Endodermal cell (in vitro differentiated cells): ENCODE results near the gene MNX1. TPM values are rescaled to one million over a fixed set of nuclear protein-coding genes. Genes with fewer than 3 reads are reported as not detected.

ENCODE experiments used
- DNase-seq: peaks from one replicate; pipeline ENCODE4 v3.0.0-alpha.2; 2017
- H3K27ac ChIP-seq: 2 replicates; pipeline ENCODE4 v1.5.1; 2013; ENCODE audit warnings: mild to moderate bottlenecking, low read depth, low read length, moderate library complexity
- H3K27me3 ChIP-seq: 2 replicates; pipeline ENCODE4 v1.6.1; 2013; ENCODE audit warnings: mild to moderate bottlenecking, low read length, moderate library complexity; ENCODE audit not compliant: insufficient read depth, control insufficient read depth, poor library complexity, severe bottlenecking
- H3K36me3 ChIP-seq: 2 replicates; pipeline ENCODE4 v1.7.0; 2013; ENCODE audit warnings: mild to moderate bottlenecking, low read length, moderate library complexity; ENCODE audit not compliant: control insufficient read depth, insufficient read depth
- H3K4me1 ChIP-seq: one replicate; pipeline ENCODE4 v1.7.0; 2013; ENCODE audit warnings: low read length; ENCODE audit not compliant: control insufficient read depth, insufficient read depth
- H3K4me3 ChIP-seq: 2 replicates; pipeline ENCODE4 v1.5.1; 2013; ENCODE audit warnings: mild to moderate bottlenecking, low read length, moderate library complexity
- H3K9ac ChIP-seq: 2 replicates; pipeline ENCODE4 v1.6.1; 2013; ENCODE audit warnings: mild to moderate bottlenecking, low read length, moderate library complexity; ENCODE audit not compliant: poor library complexity, severe bottlenecking; ENCODE audit errors: extremely low read depth
- H3K9me3 ChIP-seq: 2 replicates; pipeline ENCODE4 v1.6.1; 2013; ENCODE audit warnings: mild to moderate bottlenecking, low read length, moderate library complexity; ENCODE audit not compliant: control insufficient read depth
- H3K27ac Mint-ChIP-seq: 2 replicates; pipeline ENCODE4 v1.8.0; 2020; ENCODE audit warnings: mixed read lengths
- H3K27me3 Mint-ChIP-seq: 2 replicates; pipeline ENCODE4 v1.8.0; 2021; ENCODE audit warnings: mild to moderate bottlenecking, mixed read lengths; ENCODE audit not compliant: insufficient read depth
- H3K36me3 Mint-ChIP-seq: 2 replicates; pipeline ENCODE4 v1.8.0; 2020; ENCODE audit warnings: low read depth, mixed read lengths
- H3K4me1 Mint-ChIP-seq: 2 replicates; pipeline ENCODE4 v1.8.0; 2020; ENCODE audit warnings: mixed read lengths
- H3K4me3 Mint-ChIP-seq: 2 replicates; pipeline ENCODE4 v1.8.0; 2020; ENCODE audit warnings: mild to moderate bottlenecking, moderate library complexity, mixed read lengths
- H3K9me3 Mint-ChIP-seq: 2 replicates; pipeline ENCODE4 v1.8.0; 2020; ENCODE audit warnings: mild to moderate bottlenecking, mixed read lengths
- WGBS, 2 experiments: methylation state at CpG; one replicate each; pipeline versions ENCODE4 v1.1.5 to v1.1.7; 2013; ENCODE audit warnings: missing lambda C conversion rate in 2 of 2, mixed read lengths in 1 of 2; ENCODE audit not compliant: insufficient coverage in 1 of 2, insufficient read length in 1 of 2; 5-methylcytosine and 5-hydroxymethylcytosine counted together
- total RNA-seq, 2 donors: library from RNA; stranded (reverse); fragmentation: NEBNext Ultra II Directional in 1 of 2; extraction: Animal tissue kit (Norgen Biotek cat#: 25700) in 1 of 2; gene quantifications; 2 replicates in 1 of 2; 3 replicates in 1 of 2; pipeline ENCODE4 v1.2.1, GENCODE V29; 2021
- TF ChIP-seq, protein P1 (sequence below): fragments of 200-600 bp; sonication (generic); conservative IDR thresholded peaks from 2 replicates; pipeline ENCODE4 v1.5.0; 2021; ENCODE audit warnings: antibody characterized with exemption, mild to moderate bottlenecking

Gene MNX1
- total RNA-seq, 2 donors from 2014 or later: 14.5 to 18.7 TPM

DNA sequence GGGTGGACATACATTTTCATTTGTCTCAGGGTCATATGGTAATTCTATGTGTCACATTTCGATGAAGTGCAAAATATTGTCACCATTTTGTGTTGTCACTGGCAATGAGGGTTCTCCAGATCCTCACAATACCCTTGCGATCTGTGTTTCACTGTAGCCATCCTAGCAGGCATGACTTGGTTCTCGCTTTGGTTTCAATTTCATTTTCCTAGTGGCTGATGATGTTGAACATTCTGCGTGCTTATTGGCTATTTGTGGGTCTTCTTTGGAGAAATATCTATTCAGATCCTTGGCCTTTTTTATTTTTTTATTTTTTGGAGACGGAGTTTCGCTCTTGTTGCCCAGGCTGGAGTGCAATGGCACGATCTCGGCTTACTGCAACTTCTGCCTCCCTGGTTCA is 24.8 kb upstream of the MNX1 start:
- TF ChIP-seq, protein P1, sequence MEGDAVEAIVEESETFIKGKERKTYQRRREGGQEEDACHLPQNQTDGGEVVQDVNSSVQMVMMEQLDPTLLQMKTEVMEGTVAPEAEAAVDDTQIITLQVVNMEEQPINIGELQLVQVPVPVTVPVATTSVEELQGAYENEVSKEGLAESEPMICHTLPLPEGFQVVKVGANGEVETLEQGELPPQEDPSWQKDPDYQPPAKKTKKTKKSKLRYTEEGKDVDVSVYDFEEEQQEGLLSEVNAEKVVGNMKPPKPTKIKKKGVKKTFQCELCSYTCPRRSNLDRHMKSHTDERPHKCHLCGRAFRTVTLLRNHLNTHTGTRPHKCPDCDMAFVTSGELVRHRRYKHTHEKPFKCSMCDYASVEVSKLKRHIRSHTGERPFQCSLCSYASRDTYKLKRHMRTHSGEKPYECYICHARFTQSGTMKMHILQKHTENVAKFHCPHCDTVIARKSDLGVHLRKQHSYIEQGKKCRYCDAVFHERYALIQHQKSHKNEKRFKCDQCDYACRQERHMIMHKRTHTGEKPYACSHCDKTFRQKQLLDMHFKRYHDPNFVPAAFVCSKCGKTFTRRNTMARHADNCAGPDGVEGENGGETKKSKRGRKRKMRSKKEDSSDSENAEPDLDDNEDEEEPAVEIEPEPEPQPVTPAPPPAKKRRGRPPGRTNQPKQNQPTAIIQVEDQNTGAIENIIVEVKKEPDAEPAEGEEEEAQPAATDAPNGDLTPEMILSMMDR: no peak
- H3K9me3 ChIP-seq: no peaks in the 10 kb centered on the region
- 92 to 93% methylated on average over 7 to 8 of the region's 8 CpGs for WGBS, 2 experiments
- Mint-ChIP-seq H3K36me3 (no peaks in the 10 kb centered on the region), H3K27ac (no peak overlapping the region), H3K9me3 (peaks cover 10% of the 10 kb centered on the region), H3K4me1 (no peaks in the 10 kb centered on the region), H3K27me3 (peaks cover 44% of the 10 kb centered on the region), H3K4me3 (no peak overlapping the region)
- no peak overlapping the region for H3K27ac ChIP-seq
- H3K36me3 ChIP-seq: no peaks in the 10 kb centered on the region
- peaks cover 17% of the 10 kb centered on the region for H3K27me3 ChIP-seq
- no peak overlapping the region for H3K4me3 ChIP-seq
- no peak overlapping the region for H3K9ac ChIP-seq
- DNase-seq: peak; percentile 3
- no peaks in the 10 kb centered on the region for H3K4me1 ChIP-seq

DNA sequence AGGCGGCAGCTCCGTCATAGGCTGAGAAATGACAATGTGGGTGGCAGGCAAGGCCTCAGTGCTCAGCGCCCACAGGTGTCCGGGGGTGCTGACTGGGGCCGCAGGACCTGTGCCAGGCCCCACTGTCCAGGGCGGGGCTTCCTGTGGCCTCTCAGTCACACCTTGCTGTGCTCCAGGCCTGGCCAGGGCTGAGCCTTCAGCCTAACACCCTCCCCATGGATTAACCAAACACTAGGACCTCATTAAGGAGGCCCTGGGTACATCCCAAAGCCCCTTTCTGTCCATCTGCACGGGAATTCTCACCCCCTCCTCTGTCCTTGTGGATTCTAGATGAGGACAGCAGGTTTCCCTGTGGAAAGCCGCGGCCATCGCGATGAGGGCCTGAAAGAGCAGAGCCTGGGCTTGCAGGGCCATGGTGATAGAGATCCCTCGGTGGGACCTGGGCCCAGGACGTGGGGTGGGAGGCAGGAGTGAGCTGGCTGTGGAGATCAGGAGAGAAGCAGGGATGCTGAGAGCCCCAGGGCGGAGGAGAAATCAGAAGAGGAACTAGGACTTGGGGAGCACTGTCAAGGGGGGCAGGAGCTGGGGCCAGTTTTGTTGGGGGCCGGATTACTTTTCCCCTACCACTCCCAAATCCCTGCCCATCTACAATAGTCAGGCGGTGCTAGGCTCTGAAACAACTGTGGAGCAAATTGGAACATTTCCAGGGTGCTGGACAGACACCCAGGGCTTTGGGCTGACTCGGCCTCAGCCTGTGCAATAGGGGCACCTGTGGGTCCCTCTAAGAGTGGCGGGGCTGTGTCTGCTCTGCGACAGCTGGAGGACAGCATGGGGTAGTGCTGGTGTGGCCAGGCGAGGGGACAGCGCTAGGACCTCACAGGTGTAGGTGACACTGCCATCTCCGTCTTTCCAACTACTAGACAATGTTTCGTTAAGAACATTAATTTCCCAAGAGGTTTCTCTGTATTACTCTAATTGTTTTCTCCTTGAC is 23.3 kb upstream of the MNX1 start:
- Histone ChIP-seq H3K27me3 (peaks cover 27% of the 10 kb centered on the region), H3K36me3 (no peaks in the 10 kb centered on the region), H3K27ac (no peak overlapping the region), H3K9me3 (no peaks in the 10 kb centered on the region), H3K4me1 (no peaks in the 10 kb centered on the region), H3K9ac (no peak overlapping the region), H3K4me3 (no peak overlapping the region)
- Mint-ChIP-seq H3K36me3 (no peaks in the 10 kb centered on the region), H3K27ac (no peak overlapping the region), H3K4me3 (no peak overlapping the region), H3K4me1 (no peaks in the 10 kb centered on the region), H3K27me3 (peaks cover 46% of the 10 kb centered on the region), H3K9me3 (peaks cover 10% of the 10 kb centered on the region)
- TF ChIP-seq, protein P1: no peak
- DNase-seq: peak; percentile 36
- whole genome bisulfite sequencing, 2 experiments: 83 to 89% methylated on average over 8 to 23 of the region's 23 CpGs

DNA sequence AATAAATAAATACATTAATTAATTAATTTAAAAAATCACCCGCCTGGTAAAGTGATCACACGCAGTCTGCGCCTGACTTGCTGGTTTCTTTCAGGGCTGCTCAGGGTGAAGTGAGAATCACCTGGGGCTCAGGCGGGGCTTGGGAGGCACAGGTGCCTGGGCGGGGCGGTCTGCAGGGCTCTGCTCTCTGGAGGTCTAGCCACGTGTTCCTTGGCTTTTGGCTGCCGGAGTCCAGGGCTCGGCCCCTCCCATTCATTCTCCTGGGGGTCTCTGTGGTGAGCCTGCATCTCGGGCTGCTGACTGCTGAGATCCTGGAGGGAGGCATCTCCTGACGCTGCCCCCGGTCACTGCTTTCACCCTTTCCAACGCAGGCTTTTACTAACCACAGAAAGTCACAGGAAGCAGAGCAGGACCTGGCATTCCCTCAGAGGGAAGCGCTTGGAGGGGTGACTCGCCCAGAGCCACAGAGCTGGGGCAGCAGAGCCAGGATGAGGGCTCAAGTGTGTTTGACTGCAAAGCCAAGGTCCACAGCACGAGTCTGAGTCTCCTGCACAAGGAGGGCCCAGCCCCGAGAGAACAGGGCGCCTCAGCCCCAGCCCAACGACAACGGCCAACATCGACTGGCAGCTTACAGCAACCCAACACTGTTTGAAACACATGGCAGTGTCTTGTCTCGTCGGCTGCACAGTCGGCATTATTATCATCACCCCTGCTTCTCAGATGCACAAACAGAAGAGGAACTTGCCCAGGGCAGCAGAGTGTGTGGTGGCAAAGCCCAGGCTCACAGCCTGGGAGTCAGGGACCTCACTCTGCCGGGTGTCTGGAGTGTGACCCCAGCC is 22.4 kb upstream of the MNX1 start:
- Mint-ChIP-seq H3K4me1 (no peaks in the 10 kb centered on the region), H3K27ac (no peak overlapping the region), H3K36me3 (no peaks in the 10 kb centered on the region), H3K27me3 (peaks cover 55% of the 10 kb centered on the region), H3K4me3 (no peak overlapping the region), H3K9me3 (peaks cover 10% of the 10 kb centered on the region)
- Histone ChIP-seq H3K9ac (no peak overlapping the region), H3K36me3 (no peaks in the 10 kb centered on the region), H3K27ac (no peak overlapping the region), H3K9me3 (no peaks in the 10 kb centered on the region), H3K4me3 (no peak overlapping the region), H3K27me3 (peaks cover 36% of the 10 kb centered on the region), H3K4me1 (no peaks in the 10 kb centered on the region)
- peak; percentile 47 for DNase-seq
- WGBS, 2 experiments: 80 to 86% methylated on average over 22 to 25 of the region's 25 CpGs
- TF ChIP-seq, protein P1: no peak
